Fibroblast of skin of back (primary cell): ENCODE results near the gene IL20RB.

ENCODE experiments used
- DNase-seq: peaks from one replicate; pipeline ENCODE4 v3.0.0-alpha.2; 2013

The IL20RB gene

DNA sequence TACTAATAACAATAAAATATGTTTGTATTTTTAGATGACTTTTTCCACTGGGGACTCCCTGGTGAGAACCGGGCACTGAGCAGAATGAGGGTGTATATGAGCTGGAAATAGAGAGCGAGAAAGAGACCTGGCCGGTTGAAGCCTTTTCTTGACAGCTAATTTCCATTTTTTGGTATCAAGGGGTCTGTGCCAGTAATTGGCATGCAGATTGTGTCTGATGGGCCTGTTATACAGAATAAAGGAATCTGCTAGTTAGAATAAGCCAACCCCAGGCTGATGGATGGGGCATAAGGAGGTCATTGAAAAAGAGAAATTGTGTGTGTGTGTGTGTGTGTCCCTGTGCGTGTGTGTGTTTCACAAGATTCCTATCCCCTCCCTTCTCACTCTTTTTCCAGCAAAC is 83.9 kb downstream of the IL20RB start:
- DNase-seq, result no peak

DNA sequence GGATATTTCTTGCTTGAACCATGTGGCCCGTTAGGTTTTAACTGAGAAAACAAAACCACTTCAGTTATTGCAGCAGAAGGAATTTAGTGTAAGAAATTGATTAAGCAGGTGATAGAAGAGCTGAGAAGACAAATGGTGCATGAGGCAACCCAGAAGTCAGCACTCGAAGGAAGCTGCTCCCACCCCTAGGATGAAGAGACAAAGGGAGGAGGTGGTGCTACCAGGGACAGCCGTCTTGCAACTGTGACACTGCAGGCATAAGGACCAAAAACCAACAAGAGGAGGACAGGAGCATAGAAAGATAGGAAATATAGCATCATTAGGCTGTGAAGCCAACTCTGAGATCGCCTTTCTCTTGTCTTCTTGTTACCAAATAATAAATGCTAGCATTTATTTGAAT is 89.0 kb downstream of the IL20RB start:
- DNase-seq, result no peak

DNA sequence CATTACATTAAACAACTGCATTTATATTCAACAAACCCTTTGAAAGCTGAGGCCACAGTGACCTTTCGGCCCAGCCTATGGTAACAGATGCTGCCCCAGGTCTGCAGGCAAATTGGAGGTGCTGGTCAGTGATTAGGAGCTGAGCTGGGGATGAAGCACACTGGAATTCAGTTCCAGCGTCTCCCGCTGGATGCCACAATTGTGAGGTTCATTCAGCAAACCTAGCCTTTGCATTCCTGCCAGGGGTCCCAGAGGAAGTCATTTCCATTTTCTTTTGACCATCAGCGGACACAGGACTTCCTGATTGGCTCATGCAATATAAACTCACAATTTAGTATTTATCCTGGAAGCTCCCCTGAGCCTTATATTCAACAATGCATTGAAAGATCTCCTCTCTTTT is 89.5 kb downstream of the IL20RB start:
- no peak for DNase-seq

DNA sequence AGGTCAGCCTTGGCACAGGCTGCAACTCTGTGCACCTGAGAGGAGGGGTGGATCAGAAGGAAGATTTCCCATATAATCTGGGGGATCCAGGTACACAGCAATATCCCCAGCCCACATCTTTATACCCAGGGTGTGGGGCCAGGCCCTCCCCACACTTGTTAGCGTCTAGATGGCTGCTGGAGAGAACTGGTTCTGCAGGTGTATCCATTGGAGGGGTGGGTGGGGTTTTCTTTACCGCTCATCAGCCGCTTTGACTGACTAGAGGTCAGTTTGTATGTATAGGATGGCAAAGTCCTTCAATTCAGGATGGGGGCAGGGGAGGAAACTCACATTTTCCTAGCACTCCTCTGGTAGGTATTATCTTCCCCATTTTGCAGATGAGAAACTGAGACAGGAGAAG is 92.5 kb downstream of the IL20RB start:
- no peak for DNase-seq

DNA sequence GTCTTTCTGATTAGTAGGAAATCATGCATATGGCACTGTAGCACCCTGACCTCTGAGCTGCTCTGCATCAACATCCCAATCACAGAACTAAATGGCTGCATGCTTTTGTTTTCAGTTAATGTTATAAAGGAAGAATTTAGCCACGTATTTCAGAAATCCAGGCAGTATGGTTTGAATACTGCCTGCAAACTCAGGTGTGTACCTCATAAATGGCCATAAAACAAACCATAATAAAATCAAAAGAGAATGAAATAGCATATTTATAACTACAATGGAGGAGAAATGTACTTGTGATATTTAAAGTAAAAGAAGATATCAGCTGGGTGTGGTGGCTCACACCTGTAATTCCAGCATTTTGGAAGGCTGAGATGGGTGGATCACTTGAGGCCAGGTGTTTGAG is 94.5 kb downstream of the IL20RB start:
- DNase-seq, result no peak
